ENCODE results near the gene PSMD8.

The PSMD8 gene

GRCh38 chr19:38429055-38429810, 54.9 kb downstream of the PSMD8 start:
- in situ Hi-C loops (cut with MboI; ENCODE audit: low sequenced_read_pairs): no loop called here

GRCh38 chr19:38429811-38430156, 55.4 kb downstream of the PSMD8 start:
- in situ Hi-C loops (cut with MboI; ENCODE audit: low sequenced_read_pairs): no loop called here

- in situ Hi-C loops (cut with MboI; ENCODE audit: low sequenced_read_pairs): no loop called here
These were observed 56.6 kb downstream of the PSMD8 start for GRCh38 chr19:38430931-38431330.

GRCh38 chr19:38433268-38433733, 58.9 kb downstream of the PSMD8 start, which contains the start of gene RYR1:
TSS of gene RYR1 (plus strand) at chr19:38433691. CDS start at chr19:38433830, 139 bp downstream.
- in situ Hi-C loops (cut with MboI; ENCODE audit: low sequenced_read_pairs): no loop called here

Measured in HL-60/S4 treated with retinoic acid at 250 ng/mL for 4 days and 3 days (cell line).